Transverse colon (tissue), 4 donors: Measurements from ENCODE around the gene CHST11. TPM values are rescaled to one million over a fixed set of nuclear protein-coding genes. Genes with fewer than 3 reads are reported as not detected.

Experiments used
- DNase-seq: peaks from one replicate; pipeline ENCODE4 v3.0.0-alpha.2; 2019
- H3K27ac ChIP-seq, 4 donors: fragments of 200-600 bp; sonication (generic); 2 replicates each; pipeline ENCODE4 v1.5.1; 2016 to 2018; ENCODE audit warnings: inconsistent platforms in 4 of 4
- H3K27me3 ChIP-seq: fragments of 200-600 bp; sonication (generic); 2 replicates; pipeline ENCODE4 v1.5.1; 2017; ENCODE audit warnings: inconsistent platforms
- H3K36me3 ChIP-seq, 4 donors: fragments of 200-600 bp; sonication (generic); 2 replicates each; pipeline ENCODE4 v1.5.1; 2017 to 2019; ENCODE audit warnings: inconsistent platforms in 4 of 4
- H3K4me1 ChIP-seq, 4 donors: fragments of 200-600 bp; sonication (generic); 2 replicates each; pipeline ENCODE4 v1.5.1; 2017 to 2020; ENCODE audit warnings: inconsistent platforms in 4 of 4
- H3K4me3 ChIP-seq, 4 donors: fragments of 200-600 bp; sonication (generic); 1 replicate in 1 of 4; 2 replicates in 3 of 4; pipeline versions ENCODE4 v1.5.1 to v1.6.1; 2017 to 2019; ENCODE audit warnings: inconsistent platforms in 4 of 4
- H3K9me3 ChIP-seq, 2 donors: fragments of 200-600 bp; sonication (generic); 2 replicates each; pipeline ENCODE4 v1.5.1; 2017 to 2019; ENCODE audit warnings: inconsistent platforms in 2 of 2
- CTCF ChIP-seq, 5 experiments: fragments of 200-600 bp in 3 of 5; fragments of 450-650 bp in 2 of 5; sonication (generic) in 3 of 5; IDR thresholded peaks; 1 replicate in 2 of 5; 2 replicates in 3 of 5; pipeline ENCODE4 v1.5.1; 2016 to 2017; ENCODE audit warnings: antibody characterized with exemption in 5 of 5, inconsistent platforms in 3 of 5, mild to moderate bottlenecking in 2 of 5, moderate library complexity in 1 of 5
- EP300 ChIP-seq: sonication (generic); formaldehyde crosslinking; IDR thresholded peaks from one replicate; pipeline ENCODE4 v1.6.1; 2017; ENCODE audit warnings: antibody characterized with exemption, low read depth
- POLR2A ChIP-seq: fragments of 450-650 bp; IDR thresholded peaks from one replicate; pipeline ENCODE4 v1.6.1; 2016; ENCODE audit warnings: antibody characterized with exemption, mild to moderate bottlenecking, moderate library complexity
- POLR2AphosphoS5 ChIP-seq, 3 donors: sonication (generic); formaldehyde crosslinking; IDR thresholded peaks; one replicate each; pipeline ENCODE4 v1.6.1; 2016; ENCODE audit warnings: antibody characterized with exemption in 3 of 3
- WGBS, 2 donors: methylation state at CpG; one replicate each; pipeline ENCODE4 v1.1.5; 2018; ENCODE audit warnings: low coverage in 1 of 2; 5-methylcytosine and 5-hydroxymethylcytosine counted together
- in situ Hi-C, 4 donors: fragments of 200-750 bp; cut with MboI; loops; one replicate each; pipeline versions ENCODE4 v1.15.0 to v1.15.1; 2017; ENCODE audit warnings: low sequenced_read_pairs in 3 of 4, low pct_ligation_motif_present in 1 of 4, low pct_unique_long_range_greater_than_20kb in 1 of 4
- intact Hi-C: fragments of 100-400 bp; cut with DNase I; formaldehyde crosslinking; loops from one replicate; pipeline ENCODE4 v1.15.1; 2023; ENCODE audit warnings: low total_unique reads
- total RNA-seq, 4 donors: library from RNA; depleted of rRNA; stranded (reverse); fragments of >200 nt; gene quantifications; one replicate each; pipeline ENCODE4 v1.1.0, GENCODE V29; 2016

CHST11 gene
- total RNA-seq, 4 donors from 2014 or later = 4.2 to 123 (median 31.5) TPM

DNA sequence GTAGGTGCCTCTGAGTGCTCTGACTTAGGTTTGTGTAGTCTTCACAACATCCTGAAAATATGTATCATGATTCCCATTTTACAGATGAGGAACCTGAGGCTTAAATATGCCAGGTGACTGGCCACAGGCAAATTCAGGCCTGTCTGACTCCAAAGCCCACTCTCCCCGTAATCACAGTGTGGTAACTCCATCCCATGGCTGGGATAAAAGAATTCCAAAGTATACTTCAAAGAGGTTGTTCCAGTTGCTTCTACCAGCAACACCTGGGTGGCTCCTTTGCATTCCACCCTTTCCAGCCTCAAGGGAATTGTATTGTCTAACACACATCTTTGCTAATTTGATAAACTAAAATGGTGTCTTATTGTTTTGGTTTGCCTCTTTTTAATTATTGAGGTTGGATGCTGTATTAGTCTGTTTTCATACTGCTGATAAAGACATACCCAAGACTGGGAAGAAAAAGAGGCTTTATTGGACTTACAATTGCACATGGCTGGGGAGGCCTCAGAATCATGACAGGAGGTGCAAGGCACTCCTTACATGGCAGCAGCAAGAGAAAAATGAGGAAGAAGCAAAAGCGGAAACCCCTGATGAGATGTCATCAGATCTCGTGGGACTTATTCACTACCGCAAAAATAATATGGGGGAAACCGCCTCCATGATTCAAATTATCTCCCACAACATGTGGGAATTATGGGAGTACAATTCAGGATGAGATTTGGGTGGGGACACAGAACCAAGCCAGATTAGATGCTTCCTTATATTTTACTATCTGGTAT is 9.9 kb upstream of the CHST11 start:
- 85 to 90% methylated on average over 4 to 5 of the region's 5 CpGs for WGBS, 2 donors
- Histone ChIP-seq H3K4me3 (no peak overlapping the region), H3K4me1 (no peaks in the 10 kb centered on the region), H3K27me3 (no peaks in the 10 kb centered on the region), H3K9me3 (no peaks in the 10 kb centered on the region), H3K27ac (no peak overlapping the region), H3K36me3 (no peaks in the 10 kb centered on the region)
- no peak for DNase-seq
- in situ Hi-C loops = no loop called here
- TF ChIP-seq POLR2A (no peak), CTCF (IDR thresholded peaks at IDR 0.05) (no peak), POLR2AphosphoS5 (IDR thresholded peaks at IDR 0.05) (no peak), EP300 (no peak)
- intact Hi-C loops = no loop called here

DNA sequence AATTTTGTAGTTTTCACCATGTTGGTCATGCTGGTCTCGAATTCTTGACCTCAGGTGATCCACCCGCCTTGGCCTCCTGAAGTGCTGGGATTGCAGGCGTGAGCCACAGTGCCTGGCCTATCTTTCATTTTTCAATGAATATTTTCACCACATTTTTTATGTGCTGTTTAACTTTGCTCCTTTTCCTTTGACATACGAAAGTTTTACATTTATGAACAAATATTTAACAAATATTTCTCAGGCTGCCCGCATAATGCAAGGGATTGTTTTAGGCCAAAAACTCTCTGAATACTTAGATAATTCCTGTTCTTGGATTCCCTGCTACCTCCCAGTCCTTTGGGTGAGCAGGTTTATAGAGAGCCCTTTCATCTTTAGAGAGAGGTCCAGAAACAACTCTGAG is 8.7 kb upstream of the CHST11 start:
- in situ Hi-C loops (no loop called here), intact Hi-C loops (no loop called here)
- Histone ChIP-seq H3K4me1 (no peaks in the 10 kb centered on the region), H3K27ac (no peak overlapping the region), H3K36me3 (no peaks in the 10 kb centered on the region), H3K9me3 (no peaks in the 10 kb centered on the region), H3K27me3 (no peaks in the 10 kb centered on the region), H3K4me3 (no peak overlapping the region)
- TF ChIP-seq POLR2AphosphoS5 (IDR thresholded peaks at IDR 0.05) = no peak
- TF ChIP-seq POLR2A = no peak
- TF ChIP-seq CTCF (IDR thresholded peaks at IDR 0.05) = no peak
- TF ChIP-seq EP300 = no peak
- whole genome bisulfite sequencing, 2 donors = 75 to 78% methylated on average over 5 of the region's 5 CpGs
- DNase-seq = no peak

DNA sequence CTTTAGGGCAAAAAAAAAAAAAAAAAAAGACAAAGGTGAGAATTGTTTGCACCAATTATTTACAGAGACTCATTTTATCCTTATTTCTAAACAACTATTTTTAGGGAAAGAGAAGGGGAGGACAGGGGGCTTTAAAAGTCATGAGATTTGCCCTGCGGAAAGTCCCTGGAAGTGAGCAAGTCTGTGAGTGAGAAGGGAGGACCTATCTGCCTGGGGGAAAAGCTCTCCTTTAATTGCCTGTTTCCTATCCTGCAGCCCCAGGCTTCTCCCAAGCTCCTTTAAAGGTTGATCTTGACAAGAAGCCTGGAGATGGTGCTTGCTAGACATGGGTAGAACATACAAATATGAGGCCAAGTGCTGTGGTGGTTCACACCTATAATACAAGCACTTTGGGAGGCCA is 8.3 kb upstream of the CHST11 start:
- H3K4me3 ChIP-seq = no peak overlapping the region
- in situ Hi-C loops = no loop called here
- no peak for TF ChIP-seq CTCF (IDR thresholded peaks at IDR 0.05)
- no peak for TF ChIP-seq POLR2A
- no peak for TF ChIP-seq POLR2AphosphoS5 (IDR thresholded peaks at IDR 0.05)
- TF ChIP-seq EP300 = no peak
- DNase-seq = no peak
- 75 to 81% methylated on average over 1 of the region's 1 CpG for WGBS, 2 donors
- no peaks in the 10 kb centered on the region for H3K4me1 ChIP-seq
- no peak overlapping the region for H3K27ac ChIP-seq
- intact Hi-C loops = no loop called here
- no peaks in the 10 kb centered on the region for H3K27me3 ChIP-seq
- H3K36me3 ChIP-seq = no peaks in the 10 kb centered on the region
- H3K9me3 ChIP-seq = no peaks in the 10 kb centered on the region

DNA sequence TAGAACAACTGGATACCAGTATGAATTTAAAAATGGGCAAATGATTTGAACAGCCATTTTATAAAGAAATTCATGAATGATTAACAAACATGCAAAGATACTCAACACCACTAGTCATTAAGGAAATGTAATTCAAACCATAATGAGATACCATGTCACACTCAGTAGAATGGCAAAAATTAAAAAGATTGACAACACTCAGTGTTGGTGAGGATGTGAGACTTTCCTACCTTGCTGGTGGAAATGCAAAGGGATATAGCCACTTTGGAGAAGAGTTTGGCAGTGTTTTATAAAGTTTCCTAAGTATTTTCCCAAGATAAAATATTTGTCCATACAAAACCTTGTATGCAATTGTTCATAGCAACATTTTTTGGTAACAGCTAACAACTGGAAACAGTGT is 6.0 kb upstream of the CHST11 start:
- peaks cover 1% of the 10 kb centered on the region for H3K27me3 ChIP-seq
- H3K4me3 ChIP-seq = no peak overlapping the region
- no peak for TF ChIP-seq POLR2A
- no peak for TF ChIP-seq CTCF (IDR thresholded peaks at IDR 0.05)
- TF ChIP-seq EP300 = no peak
- TF ChIP-seq POLR2AphosphoS5 (IDR thresholded peaks at IDR 0.05) = no peak
- in situ Hi-C loops (no loop called here), intact Hi-C loops (no loop called here)
- H3K4me1 ChIP-seq = peaks cover 0 to 2% (median 0%) of the 10 kb centered on the region in 4 donors
- H3K27ac ChIP-seq = no peak overlapping the region
- no peak for DNase-seq
- no peaks in the 10 kb centered on the region for H3K9me3 ChIP-seq
- H3K36me3 ChIP-seq = no peaks in the 10 kb centered on the region
